Astrocyte (in vitro differentiated cells and primary cell): Measurements from ENCODE around the gene ZBTB7C.

Experiments used
- CTCF ChIP-seq: IDR thresholded peaks from 2 replicates; pipeline ENCODE4 v1.5.1; 2011; ENCODE audit warnings: low read depth, mild to moderate bottlenecking, inconsistent platforms, low read length, moderate library complexity; ENCODE audit not compliant: insufficient read depth
- EZH2 ChIP-seq: IDR thresholded peaks from 2 replicates; pipeline ENCODE4 v1.6.1; 2012; ENCODE audit warnings: mild to moderate bottlenecking, low read length, inconsistent platforms; ENCODE audit not compliant: insufficient read depth

- TF ChIP-seq CTCF (no peak), EZH2 (no peak)
Measured at GRCh38 chr18:48417985-48418384, 8.8 kb upstream of the ZBTB7C start.
